IMR-90 (cell line): ENCODE results near the gene ACYP2.

ENCODE experiments used
- CTCF ChIP-seq: conservative IDR thresholded peaks from 2 replicates; pipeline ENCODE4 v1.5.1; 2012; ENCODE audit warnings: mild to moderate bottlenecking, low read depth, low read length, improper control_type of control experiment
- ELK1 ChIP-seq: fragments of 150-350 bp; IDR thresholded peaks from 2 replicates; pipeline ENCODE4 v1.6.1; 2016; ENCODE audit warnings: low read depth, mild to moderate bottlenecking, low read length, moderate library complexity, borderline replicate concordance
- MAZ ChIP-seq: IDR thresholded peaks from 2 replicates; pipeline ENCODE4 v1.6.1; 2012; ENCODE audit warnings: low read depth, mild to moderate bottlenecking, low read length, improper control_type of control experiment, moderate library complexity, borderline replicate concordance
- POLR2A ChIP-seq: IDR thresholded peaks from 2 replicates; pipeline ENCODE4 v1.6.1; 2012; ENCODE audit warnings: mild to moderate bottlenecking, low read depth, low read length
- RFX5 ChIP-seq: IDR thresholded peaks from 2 replicates; pipeline ENCODE4 v1.8.0; 2012; ENCODE audit warnings: low read depth, mild to moderate bottlenecking, low read length, moderate library complexity

GRCh38 chr2:54088191-54088634 lies 27.2 kb upstream of the ACYP2 start:
- no peak for TF ChIP-seq POLR2A
- TF ChIP-seq MAZ = no peak
- no peak for TF ChIP-seq CTCF
- no peak for TF ChIP-seq RFX5
- TF ChIP-seq ELK1 = no peak
